AG04450 (cell line): ENCODE measurements around the gene KIF5A. TPM values are rescaled to one million over a fixed set of nuclear protein-coding genes. Genes with fewer than 3 reads are reported as not detected.
A peak's percentile ranks its signal among the peaks of the same experiment; 100 is the strongest.

Source experiments
- CTCF ChIA-PET: fragments of 300-600, 350-600 bp; formaldehyde crosslinking; extraction: SDS; loops from one replicate; lab custom pipeline; 2022; ENCODE audit warnings: antibody characterized with exemption, inconsistent platforms; lab: Charles Lee
- POLR2A ChIA-PET: fragments of 350-600 bp; formaldehyde crosslinking; extraction: SDS; loops from one replicate; lab custom pipeline; 2021; ENCODE audit warnings: antibody characterized with exemption, inconsistent platforms; lab: Yijun Ruan, JAX
- DNase-seq: peaks from one replicate; pipeline ENCODE4 v3.0.0-alpha.2; 2011; ENCODE audit warnings: low read depth, low spot score
- H3K27ac ChIP-seq: one replicate; pipeline ENCODE4 v1.5.1; 2012; ENCODE audit warnings: low read depth, low read length, control low read depth
- H3K27me3 ChIP-seq: one replicate; pipeline ENCODE4 v1.6.0; 2012; ENCODE audit warnings: low read length; ENCODE audit not compliant: control insufficient read depth, insufficient read depth
- H3K4me3 ChIP-seq: 2 replicates; pipeline ENCODE4 v1.5.1; 2011; ENCODE audit warnings: mild to moderate bottlenecking, low read depth, low read length, control low read depth
- H3K9me3 ChIP-seq: 2 replicates; pipeline ENCODE4 v1.5.1; 2012; ENCODE audit warnings: low read length; ENCODE audit not compliant: control insufficient read depth, insufficient read depth
- CTCF ChIP-seq: IDR thresholded peaks from 2 replicates; pipeline ENCODE4 v1.5.1; 2011; ENCODE audit warnings: low read depth, low read length, control low read depth, inconsistent platforms
- polyA plus RNA-seq: library from polyadenylated mRNA; depleted of rRNA; stranded (reverse); fragments of >200 nt; gene quantifications from 2 replicates; pipeline ENCODE4 v1.2.3, GENCODE V29; 2011

The KIF5A gene
- polyA plus RNA-seq, 1 experiment: 0.45 TPM

- CTCF ChIA-PET: interaction anchor here (1.3 to 7.6 kb wide), 2 partner anchors 12 to 36 kb away, joined by 3 to 112 read pairs; no protein-coding TSS in a partner anchor
- Histone ChIP-seq H3K27ac (no peak overlapping the region), H3K4me3 (no peak overlapping the region), H3K27me3 (peaks cover 29% of the 10 kb centered on the region), H3K9me3 (no peaks in the 10 kb centered on the region; the same call in 1 of the 2 replicates)
- POLR2A ChIA-PET: no interaction called here
- DNase-seq: no peak
- no peak for TF ChIP-seq CTCF
Measured at GRCh38 chr12:57618966-57619433, 69.2 kb downstream of the KIF5A start.

GRCh38 chr12:57619434-57620244 lies 69.8 kb downstream of the KIF5A start:
- H3K27me3 ChIP-seq: peaks cover 33% of the 10 kb centered on the region
- POLR2A ChIA-PET: interaction anchor here (1.9 kb wide), 1 partner anchor 8 kb away, joined by 8 read pairs; the partner anchor contains the start of gene ARHGEF25
- CTCF ChIA-PET: interaction anchor here (1.3 to 7.6 kb wide), 3 partner anchors 11 to 37 kb away, joined by 3 to 112 read pairs (median 6); partner anchors contain the start of gene B4GALNT1

GRCh38 chr12:57620245-57620935 lies 70.5 kb downstream of the KIF5A start:
- no peak for DNase-seq
- H3K4me3 ChIP-seq: no peak overlapping the region
- no peaks in the 10 kb centered on the region; the same call in 1 of the 2 replicates for H3K9me3 ChIP-seq
- POLR2A ChIA-PET: interaction anchor here (1.2 to 1.9 kb wide), 2 partner anchors 9 kb away, joined by 3 to 8 read pairs; partner anchors contain the start of gene ARHGEF25
- peaks cover 37% of the 10 kb centered on the region for H3K27me3 ChIP-seq
- no peak overlapping the region for H3K27ac ChIP-seq
- TF ChIP-seq CTCF: no peak
- CTCF ChIA-PET: interaction anchor here (0.6 to 7.6 kb wide), 7 partner anchors 9 to 162 kb away, joined by 3 to 112 read pairs (median 4); partner anchors contain the start of genes ARHGEF25, B4GALNT1 and PIP4K2C

More at GRCh38 chr12:57619434-57620244, 69.8 kb downstream of the KIF5A start:
- Histone ChIP-seq H3K27ac (no peak overlapping the region), H3K9me3 (no peaks in the 10 kb centered on the region; the same call in 1 of the 2 replicates), H3K4me3 (no peak overlapping the region)
- TF ChIP-seq CTCF: no peak
- no peak for DNase-seq

- Histone ChIP-seq H3K4me3 (peak overlapping the region; percentile 51; the same call in 1 of the 2 replicates), H3K27me3 (peaks cover 40% of the 10 kb centered on the region), H3K27ac (no peak overlapping the region), H3K9me3 (no peaks in the 10 kb centered on the region; the same call in 1 of the 2 replicates)
- POLR2A ChIA-PET: interaction anchor here (1.2 to 1.9 kb wide), 2 partner anchors 9 to 10 kb away, joined by 3 to 8 read pairs; partner anchors contain the start of gene ARHGEF25
- CTCF ChIA-PET: interaction anchor here (0.6 to 7.6 kb wide), 6 partner anchors 10 to 162 kb away, joined by 3 to 112 read pairs (median 5); partner anchors contain the start of genes ARHGEF25, B4GALNT1 and PIP4K2C
- TF ChIP-seq CTCF: no peak
- DNase-seq: no peak
Measured at GRCh38 chr12:57620936-57621496, 71.2 kb downstream of the KIF5A start.
